ENCODE measurements around the gene OGDH.

The OGDH gene

DNA sequence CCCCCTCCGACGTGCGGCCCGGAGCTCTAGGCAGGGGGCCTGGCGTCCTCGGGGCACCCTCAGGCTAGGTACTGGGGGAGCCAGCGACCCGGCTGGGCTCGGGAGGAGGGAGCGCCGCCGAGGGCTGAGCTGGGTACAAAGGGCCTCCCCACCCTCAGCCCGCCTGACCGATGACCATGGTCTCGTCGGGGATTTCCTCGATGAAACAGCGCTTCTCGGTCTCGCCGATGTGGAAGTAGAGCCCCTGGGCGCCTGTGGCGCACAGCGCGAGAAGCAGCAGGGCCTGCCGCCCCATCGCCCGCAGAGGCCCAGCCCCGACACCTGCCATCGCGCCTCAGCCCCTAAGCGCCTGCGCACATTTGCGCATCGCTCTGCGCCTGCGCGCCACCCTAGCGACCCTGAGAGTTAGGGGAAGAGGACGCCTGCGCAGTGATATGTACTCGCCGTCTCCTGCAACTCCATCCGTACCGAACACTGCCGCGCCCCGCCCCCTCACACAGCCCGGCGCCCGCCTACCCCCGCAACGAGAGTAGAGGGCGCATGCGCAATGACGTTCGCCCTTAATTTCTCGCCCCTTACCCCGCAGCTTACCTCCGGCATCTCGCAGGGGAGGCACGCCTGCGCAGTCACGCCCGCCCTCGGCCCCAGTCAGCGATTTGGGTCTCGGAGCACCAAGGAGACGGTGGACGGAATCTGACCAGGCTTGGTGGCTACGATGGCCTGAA lies 24.4 kb upstream of the OGDH start, which contains the start of gene TMED4:
TMED4 (minus strand) TSS at position 353 of the 725 bp plus-strand sequence; CDS start at position 328, 25 bp downstream.
- WGBS, 2 donors (ENCODE audit: extremely low coverage in 2 of 2, insufficient read length in 2 of 2, insufficient replicate concordance in 1 of 2): no CpG with 5 or more reads among the region's 71 CpGs
- Histone ChIP-seq H2AK5ac (ENCODE audit: low read depth, low read length) (peak within 1 kb of the TSS; percentile 64), H2AFZ (ENCODE audit: low read length) (peak within 1 kb of the TSS; percentile 99), H4K8ac (ENCODE audit: low read depth, low read length) (peak within 1 kb of the TSS; percentile 98), H3K36me3 (replicated peaks in 1 of 2; ENCODE audit: control insufficient read depth in 2 of 2, insufficient read depth in 2 of 2, low read length in 2 of 2) (peaks cover 18 to 37% of the 10 kb centered on the region in 2 donors), H2BK12ac (ENCODE audit: low read length) (no peak within 1 kb of the TSS), H3K79me1 (ENCODE audit: low read depth, low read length) (peaks cover 8% of the 10 kb centered on the region), H3K27me3 (ENCODE audit: control insufficient read depth in 3 of 3, insufficient read depth in 3 of 3, low read depth in 1 of 3, low read length in 3 of 3) (no peaks in the 10 kb centered on the region), H3K4me2 (ENCODE audit: insufficient read depth, low read length, poor library complexity, severe bottlenecking) (peak within 1 kb of the TSS; percentile 88), H3K9me3 (replicated peaks in 1 of 2; ENCODE audit: control insufficient read depth in 2 of 2, insufficient read depth in 1 of 2, low read depth in 1 of 2, low read length in 2 of 2) (no peaks in the 10 kb centered on the region), H4K91ac (ENCODE audit: low read depth, low read length, poor library complexity) (no peak within 1 kb of the TSS), H3K4ac (ENCODE audit: low read length) (peak within 1 kb of the TSS; percentile 76), H3K23ac (ENCODE audit: low read depth, low read length, poor library complexity) (peak within 1 kb of the TSS; percentile 99), H2BK5ac (ENCODE audit: low read length) (peak within 1 kb of the TSS; percentile 19), H2BK120ac (ENCODE audit: low read depth, low read length) (no peak within 1 kb of the TSS), H2BK15ac (ENCODE audit: low read length) (peak within 1 kb of the TSS; percentile 71), H3K14ac (ENCODE audit: low read length) (peak within 1 kb of the TSS; percentile 94), H3K27ac (replicated peaks; ENCODE audit: low read length) (peak within 1 kb of the TSS; percentile 88), H3K18ac (ENCODE audit: low read length) (peak within 1 kb of the TSS; percentile 98), H3K4me1 (ENCODE audit: control insufficient read depth in 2 of 2, insufficient read depth in 1 of 2, low read depth in 1 of 2, low read length in 2 of 2) (peaks cover 0 to 8% of the 10 kb centered on the region in 2 donors), H3K4me3 (ENCODE audit: low read length in 2 of 2) (peak within 1 kb of the TSS; percentile 93 to 97), H3K9ac (ENCODE audit: low read depth, low read length, poor library complexity) (peak within 1 kb of the TSS; percentile 97)
- peak; percentile 99 for DNase-seq (ENCODE audit: low spot score)

DNA sequence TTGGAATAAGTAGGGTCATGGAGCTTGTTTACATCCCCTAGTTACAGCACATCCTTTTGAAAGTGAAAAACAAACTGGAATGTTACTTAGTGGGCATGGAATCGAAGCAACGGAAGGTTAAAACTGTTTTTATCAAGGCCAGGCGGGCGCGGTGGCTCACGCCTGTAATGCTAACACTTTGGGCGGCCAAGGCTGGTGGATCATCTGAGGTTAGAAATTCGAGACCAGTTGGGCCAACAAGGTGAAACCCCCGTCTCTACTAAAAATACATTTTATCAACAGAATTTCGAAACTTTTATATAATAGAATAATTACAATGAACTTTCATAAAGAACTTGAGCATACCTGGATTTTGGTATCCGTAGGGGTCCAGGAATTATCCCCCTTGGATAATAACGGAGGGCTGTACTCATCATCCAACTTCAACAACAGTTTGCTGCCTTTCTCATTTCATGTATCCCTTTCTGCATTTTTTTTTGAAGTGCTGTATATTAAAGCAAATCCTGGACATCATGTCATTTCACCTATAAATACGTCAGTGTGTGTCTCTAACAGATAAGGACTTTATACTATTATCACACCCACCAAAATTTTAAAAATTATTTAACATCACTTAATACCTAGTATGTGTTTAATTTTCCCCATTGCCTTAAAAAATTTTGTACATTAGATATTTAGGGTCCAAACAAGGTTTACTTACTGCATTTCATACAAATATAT lies 23.1 kb upstream of the OGDH start:
- Histone ChIP-seq H3K79me1 (ENCODE audit: low read depth, low read length) (peaks cover 8% of the 10 kb centered on the region), H3K36me3 (replicated peaks in 1 of 2; ENCODE audit: control insufficient read depth in 2 of 2, insufficient read depth in 2 of 2, low read length in 2 of 2) (peaks cover 13 to 29% of the 10 kb centered on the region in 2 donors), H3K23ac (ENCODE audit: low read depth, low read length, poor library complexity) (no peak overlapping the region), H3K4me1 (ENCODE audit: control insufficient read depth in 2 of 2, insufficient read depth in 1 of 2, low read depth in 1 of 2, low read length in 2 of 2) (peaks cover 0 to 8% of the 10 kb centered on the region in 2 donors), H3K18ac (ENCODE audit: low read length) (no peak overlapping the region), H3K27ac (replicated peaks; ENCODE audit: low read length) (no peak overlapping the region), H2AFZ (ENCODE audit: low read length) (peak overlapping the region; percentile 99), H3K4me3 (ENCODE audit: low read length in 2 of 2) (peak overlapping the region in 1 of 2 donors; percentile 93), H3K9me3 (replicated peaks in 1 of 2; ENCODE audit: control insufficient read depth in 2 of 2, insufficient read depth in 1 of 2, low read depth in 1 of 2, low read length in 2 of 2) (no peaks in the 10 kb centered on the region), H3K4me2 (ENCODE audit: insufficient read depth, low read length, poor library complexity, severe bottlenecking) (peak overlapping the region; percentile 69), H2BK15ac (ENCODE audit: low read length) (no peak overlapping the region), H4K91ac (ENCODE audit: low read depth, low read length, poor library complexity) (no peak overlapping the region), H4K8ac (ENCODE audit: low read depth, low read length) (no peak overlapping the region), H2AK5ac (ENCODE audit: low read depth, low read length) (no peak overlapping the region), H2BK5ac (ENCODE audit: low read length) (no peak overlapping the region), H2BK120ac (ENCODE audit: low read depth, low read length) (no peak overlapping the region), H3K14ac (ENCODE audit: low read length) (no peak overlapping the region), H3K4ac (ENCODE audit: low read length) (no peak overlapping the region), H2BK12ac (ENCODE audit: low read length) (no peak overlapping the region), H3K9ac (ENCODE audit: low read depth, low read length, poor library complexity) (no peak overlapping the region), H3K27me3 (ENCODE audit: control insufficient read depth in 3 of 3, insufficient read depth in 3 of 3, low read depth in 1 of 3, low read length in 3 of 3) (no peaks in the 10 kb centered on the region)
- no CpG with 5 or more reads among the region's 13 CpGs for WGBS, 2 donors (ENCODE audit: extremely low coverage in 2 of 2, insufficient read length in 2 of 2, insufficient replicate concordance in 1 of 2)
- no peak for DNase-seq (ENCODE audit: low spot score)

DNA sequence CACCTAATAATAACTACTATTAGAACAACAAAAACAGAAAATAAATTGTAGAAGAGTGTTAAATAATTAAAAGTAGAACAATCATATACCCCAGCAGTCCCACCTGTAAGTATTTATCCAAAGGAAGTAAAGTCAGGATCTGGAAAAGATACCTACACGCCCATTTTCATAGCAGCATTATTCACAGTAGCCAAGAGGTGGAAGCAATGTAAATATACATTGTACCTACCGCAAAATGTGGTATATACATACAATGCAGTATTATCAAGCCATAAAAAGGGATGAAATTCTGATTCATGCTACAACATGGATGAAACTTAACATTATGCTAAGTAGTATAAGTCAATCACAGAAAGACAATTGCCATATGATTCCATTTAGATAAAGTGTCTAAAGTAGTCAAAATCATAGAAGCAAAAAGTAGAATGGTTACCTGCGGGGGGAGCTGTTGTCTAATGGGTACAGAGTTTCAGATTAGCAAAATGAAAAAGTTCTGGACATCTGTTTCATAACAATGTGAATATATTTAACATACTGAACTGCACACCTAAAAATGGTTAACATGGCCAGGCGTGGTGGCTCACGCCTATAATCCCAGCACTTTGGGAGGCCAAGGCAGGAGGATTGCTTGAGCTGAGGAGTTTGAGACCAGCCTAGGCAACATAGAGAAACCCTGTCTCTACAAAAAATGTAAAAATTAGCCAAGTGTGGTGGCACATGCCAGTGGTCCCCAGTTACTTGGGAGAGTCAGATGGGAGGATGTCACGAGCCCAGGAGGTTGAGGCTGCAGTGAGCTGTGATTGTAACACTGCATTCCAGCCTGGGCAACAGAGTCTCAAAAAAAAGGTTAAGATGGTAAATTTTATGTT lies 18.4 kb upstream of the OGDH start:
- Histone ChIP-seq H3K9me3 (replicated peaks in 1 of 2; ENCODE audit: control insufficient read depth in 2 of 2, insufficient read depth in 1 of 2, low read depth in 1 of 2, low read length in 2 of 2) (no peaks in the 10 kb centered on the region), H2BK120ac (ENCODE audit: low read depth, low read length) (no peak overlapping the region), H2AK5ac (ENCODE audit: low read depth, low read length) (no peak overlapping the region), H3K23ac (ENCODE audit: low read depth, low read length, poor library complexity) (no peak overlapping the region), H3K27me3 (ENCODE audit: control insufficient read depth in 3 of 3, insufficient read depth in 3 of 3, low read depth in 1 of 3, low read length in 3 of 3) (no peaks in the 10 kb centered on the region), H3K9ac (ENCODE audit: low read depth, low read length, poor library complexity) (no peak overlapping the region), H3K4me3 (ENCODE audit: low read length in 2 of 2) (no peak overlapping the region), H3K36me3 (replicated peaks in 1 of 2; ENCODE audit: control insufficient read depth in 2 of 2, insufficient read depth in 2 of 2, low read length in 2 of 2) (no peaks in the 10 kb centered on the region), H3K4ac (ENCODE audit: low read length) (no peak overlapping the region), H2AFZ (ENCODE audit: low read length) (no peak overlapping the region), H3K4me2 (ENCODE audit: insufficient read depth, low read length, poor library complexity, severe bottlenecking) (no peak overlapping the region), H4K91ac (ENCODE audit: low read depth, low read length, poor library complexity) (no peak overlapping the region), H3K14ac (ENCODE audit: low read length) (no peak overlapping the region), H3K18ac (ENCODE audit: low read length) (no peak overlapping the region), H2BK15ac (ENCODE audit: low read length) (no peak overlapping the region), H3K27ac (replicated peaks; ENCODE audit: low read length) (no peak overlapping the region), H2BK12ac (ENCODE audit: low read length) (no peak overlapping the region), H3K79me1 (ENCODE audit: low read depth, low read length) (no peaks in the 10 kb centered on the region), H2BK5ac (ENCODE audit: low read length) (no peak overlapping the region), H4K8ac (ENCODE audit: low read depth, low read length) (no peak overlapping the region), H3K4me1 (ENCODE audit: control insufficient read depth in 2 of 2, insufficient read depth in 1 of 2, low read depth in 1 of 2, low read length in 2 of 2) (no peaks in the 10 kb centered on the region)
- no peak for DNase-seq (ENCODE audit: low spot score)
- no CpG with 5 or more reads among the region's 6 CpGs for WGBS, 2 donors (ENCODE audit: extremely low coverage in 2 of 2, insufficient read length in 2 of 2, insufficient replicate concordance in 1 of 2)
